Right renal pelvis (tissue), 4 donors: Measurements from ENCODE around the gene WNT1. TPM values are rescaled to one million over a fixed set of nuclear protein-coding genes. Genes with fewer than 3 reads are reported as not detected.

Source experiments
- DNase-seq, 4 donors: peaks; one replicate each; pipeline ENCODE4 v3.0.0-alpha.2; 2013; ENCODE audit warnings: low read depth in 4 of 4, low spot score in 3 of 4, missing footprints in 1 of 4
- polyA plus RNA-seq, 4 donors: library from polyadenylated mRNA; unstranded; fragments of 120-200 nt; gene quantifications; one replicate each; pipeline ENCODE4 v1.2.1, GENCODE V29; 2013; ENCODE audit not compliant: insufficient read length in 4 of 4

Gene WNT1
- polyA plus RNA-seq, 4 donors = not detected

DNA sequence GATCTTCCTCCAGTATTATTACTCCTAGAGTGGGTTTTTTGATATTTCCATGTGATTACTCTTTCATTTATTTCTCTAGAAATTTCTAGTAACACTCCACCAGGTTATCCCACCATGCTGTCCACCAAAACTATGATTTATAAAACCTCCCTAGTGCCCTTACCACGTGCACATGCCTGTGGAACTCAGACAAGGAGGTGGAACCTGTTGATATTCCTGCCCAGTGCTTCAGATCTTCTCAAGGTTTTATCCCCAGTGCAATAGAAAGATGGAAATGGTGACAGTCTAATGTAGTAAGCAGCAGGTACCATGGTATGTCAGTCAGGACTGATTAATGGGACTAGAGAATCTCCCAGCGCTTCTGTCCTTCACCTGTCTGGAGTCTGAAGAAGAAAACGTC is 17.3 kb upstream of the WNT1 start:
- no peak for DNase-seq

DNA sequence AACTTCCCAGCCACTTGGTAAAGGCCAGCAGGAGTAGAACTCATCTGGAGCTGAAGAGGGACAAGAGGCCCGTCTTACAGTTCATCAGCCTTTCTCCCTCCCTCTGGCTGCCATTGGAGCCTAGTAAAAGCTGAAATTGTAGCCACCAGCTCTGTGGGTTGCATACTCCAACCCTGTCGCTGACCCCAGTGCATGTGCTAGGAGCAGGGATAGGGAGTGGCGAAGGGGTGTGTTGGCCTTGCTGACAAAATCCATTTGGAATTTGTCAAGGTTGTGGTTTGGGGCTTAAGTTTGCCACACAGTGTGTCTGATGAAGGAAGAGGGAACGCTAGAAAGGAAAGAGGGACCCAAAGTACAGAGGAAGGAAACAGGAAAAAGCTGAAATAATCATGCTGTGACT is 16.8 kb upstream of the WNT1 start:
- no peak for DNase-seq

DNA sequence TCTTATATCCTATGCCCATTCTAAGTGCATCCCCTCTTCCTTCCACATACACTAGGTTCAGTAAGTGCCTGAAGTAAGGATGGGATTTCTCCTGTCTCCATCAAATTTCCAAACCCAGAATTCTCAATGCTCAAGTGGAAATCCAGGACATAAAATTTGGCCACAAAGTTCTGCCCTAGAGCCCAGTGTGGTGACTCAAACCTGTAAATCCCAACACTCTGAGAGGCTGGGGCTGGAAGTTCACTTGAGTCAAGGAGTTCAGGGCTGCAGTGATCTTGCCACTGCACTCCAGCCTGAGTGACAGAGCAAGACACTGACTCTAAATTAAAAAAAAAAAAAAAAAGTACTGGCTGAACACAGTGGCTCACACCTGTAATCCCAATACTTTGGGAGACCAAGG is 16.3 kb upstream of the WNT1 start:
- no peak for DNase-seq

DNA sequence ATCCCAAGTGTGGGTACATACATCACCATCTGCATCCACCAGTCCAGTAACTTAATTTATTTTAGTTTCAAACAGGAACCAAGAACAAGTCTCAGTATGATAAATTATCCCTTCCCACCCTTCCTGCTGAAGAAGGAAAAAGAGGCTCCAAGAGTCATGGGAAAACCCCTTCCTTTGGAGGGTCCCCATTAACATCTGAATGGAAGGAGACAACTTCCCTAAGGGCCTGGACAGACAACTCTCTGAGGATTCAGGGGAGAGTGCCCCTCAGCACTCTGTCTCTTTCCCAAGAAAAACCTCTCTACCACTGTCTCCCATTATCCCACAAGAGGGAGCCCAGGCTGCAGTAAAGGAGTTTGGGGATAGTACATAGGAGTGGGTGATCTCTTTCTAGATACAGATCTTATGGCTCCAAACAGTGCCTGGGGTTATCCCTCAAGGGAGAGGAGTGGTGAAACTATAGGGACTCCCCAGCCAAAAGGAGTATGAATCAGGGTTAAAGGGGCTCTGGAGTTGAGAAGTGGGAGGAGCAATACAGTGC is 12.8 kb upstream of the WNT1 start:
- DNase-seq = no peak

DNA sequence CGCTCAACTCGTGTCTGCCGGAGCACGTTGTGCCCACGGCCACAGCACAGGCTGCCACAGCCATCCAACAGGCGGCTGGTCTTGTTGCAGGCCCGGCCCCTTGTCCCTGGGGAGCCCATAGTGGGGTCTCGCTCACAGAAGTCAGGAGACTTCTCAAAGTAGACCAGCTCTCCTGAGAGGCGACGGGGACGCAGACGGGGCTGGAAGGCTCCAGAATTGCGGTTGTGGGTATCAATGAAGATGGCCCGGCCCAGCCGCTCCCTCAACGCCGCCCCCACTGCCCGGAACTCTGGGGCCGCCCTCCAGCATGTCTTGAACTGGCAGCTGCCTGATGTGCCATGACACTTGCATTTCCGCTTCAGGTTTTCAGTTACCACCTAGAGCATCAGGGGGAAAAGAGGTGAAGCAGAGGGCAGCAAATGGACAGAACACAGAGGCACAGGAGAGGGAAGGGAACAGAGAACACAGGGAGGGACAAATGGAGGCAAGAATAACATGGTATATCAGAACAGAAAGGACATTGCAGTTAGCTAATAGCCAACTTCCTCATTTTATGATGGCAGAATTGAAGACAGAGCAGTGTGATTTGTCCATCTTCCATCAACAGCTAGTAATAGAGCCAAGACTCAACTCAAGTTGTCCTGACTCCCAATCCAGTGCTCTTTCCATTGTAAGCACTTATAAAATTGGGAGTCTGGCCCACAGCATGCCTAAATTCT is 11.8 kb upstream of the WNT1 start:
- no peak for DNase-seq

DNA sequence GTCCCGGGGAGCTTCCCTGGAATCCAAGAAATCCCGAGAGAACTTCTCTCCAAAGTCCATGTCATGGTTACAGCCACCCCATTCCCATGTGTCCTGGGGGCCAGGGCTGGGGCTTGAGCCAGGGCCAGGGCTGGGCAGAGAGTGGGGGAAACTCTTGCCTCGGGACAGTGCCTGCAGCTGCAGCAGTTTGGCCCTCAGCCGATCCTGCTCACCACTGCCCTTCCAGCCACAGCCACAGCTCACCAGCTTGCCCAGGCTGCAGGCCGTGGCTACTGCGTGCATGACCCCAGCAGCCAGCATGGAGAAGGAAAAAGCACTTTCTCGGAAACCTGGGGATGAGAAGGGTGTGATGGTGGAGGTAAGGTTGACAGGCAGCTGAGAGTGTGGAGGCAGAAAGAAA is 10.1 kb upstream of the WNT1 start:
- no peak for DNase-seq

DNA sequence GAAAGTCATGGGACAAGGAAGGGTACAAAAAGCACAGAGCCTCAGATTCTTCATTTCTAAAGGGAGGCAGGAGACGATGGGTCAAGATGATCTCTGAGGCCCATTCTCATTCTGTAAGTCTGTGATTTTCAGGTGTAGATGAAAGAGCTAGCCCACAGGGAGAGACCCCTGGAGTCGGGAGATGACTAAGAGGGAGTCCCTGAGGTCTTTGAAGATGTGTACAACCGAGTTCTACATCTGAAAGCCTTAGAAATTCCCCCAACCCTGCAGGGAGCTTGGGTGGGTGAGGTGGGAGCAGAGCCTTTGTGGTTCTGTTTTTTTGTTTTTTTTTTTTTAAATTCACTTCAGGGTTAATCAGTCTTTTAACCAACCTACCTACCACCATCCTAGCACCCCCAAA is 9.7 kb upstream of the WNT1 start:
- DNase-seq = no peak

DNA sequence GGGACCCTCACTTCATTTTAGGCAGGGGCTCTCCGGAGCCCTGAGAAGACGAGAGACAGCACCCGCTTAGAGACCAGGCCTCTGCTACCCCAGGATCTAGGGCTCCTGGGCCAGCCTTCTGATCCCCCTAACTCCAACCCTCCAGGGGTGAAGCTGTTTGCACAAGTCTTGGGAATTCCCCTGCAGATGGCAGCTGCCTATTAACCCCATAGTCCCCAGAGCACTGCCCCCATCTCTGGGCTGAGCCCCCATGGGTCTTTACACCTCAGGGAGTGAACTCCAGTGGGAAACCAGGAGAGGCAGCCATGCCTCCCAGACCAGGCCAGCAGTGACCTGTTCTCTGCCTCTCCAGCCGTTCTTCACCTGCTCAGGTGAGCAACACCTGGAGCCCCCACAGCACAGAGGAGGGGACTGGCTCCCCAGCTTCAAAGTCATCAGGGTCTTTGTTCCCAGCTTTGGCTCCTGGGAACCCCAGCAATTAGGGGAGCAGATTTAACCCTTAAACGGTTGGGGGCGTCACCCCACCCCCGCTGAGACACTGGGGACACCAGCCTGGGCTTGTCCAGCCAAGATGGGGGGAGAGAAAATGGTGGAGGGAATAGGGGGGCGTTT is 8.9 kb upstream of the WNT1 start:
- no peak for DNase-seq

DNA sequence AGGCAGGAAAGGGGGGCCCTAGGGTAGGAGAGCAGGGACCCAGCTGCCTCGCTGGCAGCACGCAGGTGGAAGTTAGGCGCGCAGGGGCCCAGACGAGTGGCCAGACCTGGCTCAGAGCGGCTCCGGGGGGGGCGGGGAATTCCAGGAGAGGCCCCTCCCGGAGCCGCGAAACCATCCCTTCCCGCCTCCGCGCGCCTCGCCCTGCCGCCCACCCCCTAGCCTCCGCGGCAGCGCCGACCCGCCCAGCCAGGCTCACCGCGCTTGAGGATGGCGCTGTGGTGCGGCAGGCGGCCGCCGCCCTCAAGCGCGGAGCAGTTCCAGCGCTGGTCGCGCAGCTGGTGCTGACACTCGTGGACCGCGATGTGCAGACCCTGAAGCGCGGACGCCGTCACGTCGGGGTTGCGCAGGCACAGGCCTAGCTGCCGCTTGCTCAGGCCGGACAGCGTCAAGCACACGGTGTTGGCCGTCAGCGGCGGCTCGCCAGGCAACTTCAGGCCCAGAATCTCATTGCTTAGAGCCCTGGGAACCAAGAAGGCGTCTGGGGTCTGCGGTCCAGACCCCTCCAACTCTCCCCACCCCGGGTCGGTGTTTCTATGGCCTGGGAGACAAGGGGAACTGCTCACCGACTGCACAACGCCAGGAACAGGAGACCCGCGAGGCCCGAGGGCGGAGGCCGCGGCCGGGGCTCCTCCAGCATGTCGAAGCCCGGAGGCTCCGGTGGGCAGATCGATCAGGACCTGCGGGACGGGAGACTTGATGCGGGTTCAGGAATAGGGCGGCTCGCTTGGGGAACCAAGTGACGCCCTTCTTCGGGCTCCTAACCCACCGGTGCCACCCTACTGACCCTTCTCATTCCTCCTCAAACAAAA is 8.1 kb upstream of the WNT1 start:
- DNase-seq = no peak

DNA sequence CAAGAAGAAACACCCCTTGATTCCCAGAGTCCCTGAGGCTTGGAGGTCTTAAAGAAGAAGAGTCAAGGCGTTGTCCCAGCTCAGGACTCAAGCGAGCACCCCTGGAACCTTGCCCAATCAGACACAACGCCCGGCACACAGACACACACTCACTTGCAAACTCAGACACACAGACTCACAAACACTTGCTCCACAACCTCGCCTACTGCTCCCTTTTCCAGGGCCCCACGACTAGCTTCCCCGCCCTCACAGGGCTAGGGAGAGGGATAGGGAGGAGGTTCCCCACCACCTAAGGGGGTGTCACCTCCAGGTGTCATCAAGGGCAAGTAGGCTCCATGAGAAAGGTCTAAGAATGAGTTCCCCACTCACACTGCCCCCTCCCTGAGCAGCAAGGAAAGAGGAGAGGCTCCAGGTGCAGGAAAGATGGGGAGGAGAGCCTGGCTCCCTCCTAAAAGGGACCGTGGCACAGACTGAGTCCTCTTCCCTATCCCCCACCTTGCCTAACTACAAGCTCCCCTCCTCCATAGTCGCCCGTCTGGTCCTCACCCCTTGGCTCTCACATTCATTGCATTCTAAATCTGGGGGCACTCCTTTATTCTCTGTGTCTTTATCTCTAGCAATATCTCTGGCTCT is 7.3 kb upstream of the WNT1 start:
- DNase-seq = no peak

DNA sequence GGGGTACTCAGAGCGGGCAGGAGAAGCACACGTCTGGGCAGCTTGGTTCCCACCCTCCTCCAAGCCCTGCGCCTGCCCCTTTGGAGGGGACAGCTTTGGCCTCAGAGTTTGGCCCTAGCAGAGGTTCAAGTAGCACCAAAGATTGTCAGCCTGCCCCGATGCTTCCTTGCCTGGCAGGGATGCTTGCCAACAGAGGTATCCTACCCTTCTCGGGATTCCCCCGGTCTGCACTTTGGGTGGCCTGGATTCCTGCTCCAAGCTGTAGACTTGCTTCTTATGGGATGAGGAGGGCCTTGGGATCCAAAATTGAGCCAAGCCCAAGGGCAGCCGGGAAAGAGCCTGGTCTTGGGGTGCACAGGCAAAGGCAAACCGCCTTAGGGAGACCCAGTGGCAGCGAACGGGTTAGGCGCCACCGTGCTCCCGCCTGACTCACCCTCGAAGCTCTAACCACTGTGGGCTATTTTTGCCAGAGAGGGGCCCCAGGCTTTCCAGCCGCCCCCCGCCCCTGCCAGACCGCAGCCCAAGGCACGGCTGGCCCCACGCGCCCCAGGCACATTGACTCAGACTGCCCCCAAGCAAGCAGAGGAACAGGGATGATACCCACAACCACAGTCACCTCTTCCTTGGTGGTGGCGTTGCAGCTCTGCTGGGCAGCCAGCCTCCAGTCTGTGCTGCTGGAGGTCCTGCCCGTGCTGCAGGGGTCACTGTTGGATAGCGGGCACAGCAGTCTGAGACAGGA is 5.7 kb upstream of the WNT1 start:
- DNase-seq = no peak

DNA sequence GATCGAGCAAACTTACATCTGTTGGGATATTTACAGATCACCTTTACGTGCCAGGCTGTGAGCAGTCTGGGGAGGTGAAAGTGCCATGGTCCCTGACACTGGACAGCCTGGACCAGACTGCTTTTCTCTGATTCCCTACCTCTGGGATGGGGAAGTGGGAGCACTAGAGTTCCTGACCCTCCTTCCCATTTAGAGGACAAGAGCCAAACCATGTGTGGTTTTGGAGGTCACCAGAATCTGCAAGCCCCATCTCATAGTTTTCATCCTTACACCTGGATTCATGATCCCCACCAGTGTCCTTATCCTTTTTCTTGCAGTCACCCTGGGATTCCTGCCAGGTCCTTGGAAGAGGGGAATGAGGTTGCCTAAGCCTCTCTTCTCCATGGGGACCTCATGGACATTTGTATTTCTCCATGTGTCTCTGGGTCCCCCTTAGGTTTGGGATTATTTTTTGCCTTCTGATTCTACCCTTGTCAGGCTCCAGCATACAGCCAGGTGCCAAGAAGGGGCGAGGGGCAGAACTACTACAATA is 5.1 kb upstream of the WNT1 start:
- no peak for DNase-seq

DNA sequence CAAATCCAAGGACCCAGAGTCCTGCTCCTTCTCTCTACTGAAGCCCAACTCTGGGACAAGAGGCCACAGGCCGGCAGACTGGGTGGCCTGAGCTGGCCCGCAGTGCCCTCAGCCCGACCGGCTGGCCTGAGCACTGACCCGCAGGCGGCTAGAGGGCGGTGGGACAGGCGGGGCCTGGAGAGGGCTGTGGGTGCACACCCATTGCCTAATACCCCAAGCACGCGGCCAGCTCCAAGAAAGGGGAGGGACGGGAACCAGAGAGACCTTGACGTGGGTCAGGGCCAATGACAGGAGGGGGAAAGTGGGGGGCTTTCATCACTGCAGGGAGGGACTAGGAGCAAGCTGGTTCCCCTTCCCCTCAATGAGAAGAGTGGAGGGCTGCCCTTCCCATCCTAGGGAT is 4.6 kb upstream of the WNT1 start:
- DNase-seq = no peak

DNA sequence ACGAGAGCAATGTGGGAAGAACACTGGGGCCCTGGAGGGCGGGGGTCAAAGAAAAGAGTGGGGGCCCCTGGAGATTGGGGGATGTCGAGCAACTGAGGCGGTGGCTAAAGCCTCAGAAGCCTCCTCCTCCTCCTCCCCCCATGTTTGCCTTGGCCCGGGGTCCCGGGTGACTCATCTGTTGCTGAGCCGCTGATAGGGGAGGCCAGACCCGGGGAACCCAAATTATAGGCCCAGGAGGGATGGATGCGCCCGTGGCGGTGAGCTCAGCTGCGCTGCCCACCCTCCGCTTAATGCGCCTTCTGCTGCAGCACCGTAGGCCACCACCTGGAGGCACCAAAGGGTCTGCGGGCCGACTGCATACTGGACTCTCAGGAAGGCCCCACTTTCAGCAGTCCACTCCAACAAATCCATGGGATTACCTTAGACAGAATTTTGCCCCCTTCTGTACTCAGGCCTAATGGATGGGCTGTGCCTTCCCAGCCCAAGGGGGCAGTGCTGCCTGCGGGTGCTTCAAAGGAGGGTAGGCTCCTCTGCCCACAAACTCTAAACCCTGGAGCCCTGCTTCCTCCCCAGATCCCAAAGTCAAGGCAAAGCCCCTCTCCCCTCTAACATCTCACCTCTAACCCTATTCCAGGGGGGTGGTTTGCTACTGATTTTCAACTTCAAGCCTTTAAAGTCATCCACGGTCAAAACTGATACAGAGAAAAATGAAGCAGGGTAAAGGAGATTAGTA is 4.0 kb upstream of the WNT1 start:
- no peak for DNase-seq

DNA sequence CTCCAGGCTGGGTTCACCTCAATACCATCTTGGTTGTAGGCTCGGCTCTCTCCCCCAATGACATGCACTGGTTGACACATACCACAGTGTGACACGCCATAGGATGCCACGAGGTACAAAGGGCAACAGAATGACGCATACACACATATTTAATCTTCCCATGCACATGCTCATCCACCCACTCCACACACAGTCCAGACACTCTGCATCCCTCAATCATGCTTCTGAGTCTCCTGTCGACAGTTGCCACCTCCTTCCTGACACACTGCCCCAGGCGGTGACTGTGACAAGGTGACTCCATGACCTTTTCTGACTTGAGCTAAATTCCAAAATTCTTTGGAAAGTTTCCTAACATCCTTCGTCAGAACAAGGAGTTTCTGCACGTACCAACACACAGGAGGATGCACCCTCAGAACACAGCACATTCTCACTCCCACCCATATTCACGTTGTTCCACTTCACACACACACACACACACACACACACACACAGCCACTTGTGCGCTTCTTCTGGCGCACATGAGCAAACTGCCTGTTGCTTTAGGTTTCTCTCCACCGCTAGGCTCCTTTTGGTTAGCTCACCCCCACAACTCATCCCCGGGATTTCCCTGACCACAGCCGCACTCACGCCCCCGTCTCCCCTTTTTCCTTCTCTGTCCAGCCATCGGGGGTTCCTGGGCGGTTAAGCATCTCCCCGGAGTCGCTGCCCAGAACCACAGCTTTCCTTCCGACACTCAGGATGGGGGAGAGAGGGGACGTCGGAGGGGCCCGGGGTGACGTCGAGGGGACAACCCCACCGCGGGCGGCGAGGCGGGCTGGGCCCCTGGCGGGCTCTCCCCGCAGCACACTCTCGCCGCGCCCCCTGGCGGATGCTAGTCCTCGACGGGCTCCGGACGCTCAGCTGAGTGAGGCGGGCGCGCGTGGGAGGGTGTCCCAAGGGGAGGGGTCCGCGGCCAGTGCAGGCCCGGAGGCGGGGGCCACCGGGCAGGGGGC is 536 bp upstream of the WNT1 start:
- no peak for DNase-seq

DNA sequence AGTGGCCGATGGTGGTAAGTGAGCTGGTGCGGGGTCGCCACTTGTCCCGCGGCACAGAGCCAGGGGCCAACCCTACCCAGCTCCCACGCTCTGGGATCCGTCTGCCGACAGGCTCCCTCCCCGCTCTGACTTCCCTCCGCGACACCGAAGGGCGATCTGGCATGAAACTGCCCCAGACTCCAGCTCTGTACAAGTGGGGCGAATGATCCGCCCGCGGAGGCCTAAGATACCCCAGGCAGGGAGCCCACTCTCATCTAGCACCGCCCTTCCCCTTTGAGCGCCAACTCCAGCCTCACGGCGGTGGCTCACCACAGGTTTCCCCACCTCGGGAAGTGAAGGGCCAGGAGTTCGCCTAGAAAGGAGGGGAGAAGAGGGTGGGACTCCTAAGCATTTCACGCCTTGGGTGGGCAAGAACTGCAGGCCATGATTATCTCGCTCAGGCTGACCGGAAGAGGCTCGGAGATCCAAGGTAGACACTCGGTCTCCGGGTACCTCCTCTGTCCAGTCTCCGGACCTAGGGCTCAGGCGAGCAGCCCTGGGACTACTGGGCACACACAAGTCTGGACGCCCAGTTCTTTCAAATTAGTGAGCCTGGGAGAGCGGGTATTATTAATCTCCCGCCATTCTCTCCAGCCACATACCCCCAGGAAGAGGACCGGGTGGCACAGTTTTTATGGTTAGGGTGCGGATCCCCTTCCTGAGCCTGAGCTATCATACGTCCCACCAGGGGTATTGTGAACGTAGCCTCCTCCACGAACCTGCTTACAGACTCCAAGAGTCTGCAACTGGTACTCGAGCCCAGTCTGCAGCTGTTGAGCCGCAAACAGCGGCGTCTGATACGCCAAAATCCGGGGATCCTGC is 849 bp downstream of the WNT1 start:
- no peak for DNase-seq
